Activated CD4-positive, alpha-beta memory T cell treated with anti-CD3 and anti-CD28 coated beads for 36 hours (primary cell): Measurements from ENCODE around the gene CHMP3. TPM values are rescaled to one million over a fixed set of nuclear protein-coding genes. Genes with fewer than 3 reads are reported as not detected.
"Not testable (repeated sequence)": the region's sequence is repeated elsewhere in the genome, so short reads cannot be mapped to it uniquely, and the experiment has no call there.

Source experiments
- CTCF ChIA-PET: fragments of 350-600 bp; sonication (Branson Sonifier 250); formaldehyde crosslinking; loops from one replicate; lab custom pipeline; 2021; ENCODE audit warnings: antibody characterized with exemption, inconsistent platforms; lab: Charles Lee
- POLR2A ChIA-PET: fragments of 350-600 bp; sonication (Branson Sonifier 250); formaldehyde crosslinking; loops from one replicate; lab custom pipeline; 2021; ENCODE audit warnings: antibody characterized with exemption; lab: Charles Lee
- DNase-seq: peaks from one replicate; pipeline ENCODE4 v3.0.0-alpha.2; 2020
- H3K27ac Mint-ChIP-seq: one replicate; pipeline ENCODE4 v1.8.0; 2021; ENCODE audit warnings: mixed read lengths
- H3K27me3 Mint-ChIP-seq: one replicate; pipeline ENCODE4 v1.8.0; 2021; ENCODE audit warnings: mixed read lengths
- H3K36me3 Mint-ChIP-seq: one replicate; pipeline ENCODE4 v1.8.0; 2021; ENCODE audit warnings: mixed read lengths
- H3K4me1 Mint-ChIP-seq: one replicate; pipeline ENCODE4 v1.8.0; 2021; ENCODE audit warnings: low read depth, mixed read lengths
- H3K4me3 Mint-ChIP-seq: one replicate; pipeline ENCODE4 v1.8.0; 2021; ENCODE audit warnings: mild to moderate bottlenecking, mixed read lengths
- H3K9me3 Mint-ChIP-seq: one replicate; pipeline ENCODE4 v1.8.0; 2021; ENCODE audit warnings: mixed read lengths
- intact Hi-C: fragments of 100-400 bp; cut with micrococcal nuclease; formaldehyde crosslinking; loops from one replicate; pipeline ENCODE4 v1.15.1; 2023
- total RNA-seq, 2 experiments: library from RNA; stranded (reverse); gene quantifications; one replicate each; pipeline ENCODE4 v1.2.3, GENCODE V29; 2021

The CHMP3 gene
- total RNA-seq = 10 to 100 TPM; 36.5 to 38.6 TPM

GRCh38 chr2:86562922-86563649 lies at the start of gene CHMP3:
CHMP3 (minus strand) TSS chr2:86563443; CDS start chr2:86563348, 95 bp downstream.
- peak; percentile 98 for DNase-seq
- Mint-ChIP-seq H3K36me3 (peaks cover 15% of the 10 kb centered on the region), H3K27ac (peak within 1 kb of the TSS; percentile 98), H3K4me1 (peaks cover 27% of the 10 kb centered on the region), H3K27me3 (no peaks in the 10 kb centered on the region), H3K9me3 (no peaks in the 10 kb centered on the region), H3K4me3 (peak within 1 kb of the TSS; percentile 94)
- ChIA-PET POLR2A (interaction anchor here (0.7 to 2.4 kb wide), 4 partner anchors 10 to 122 kb away, joined by 4 to 11 read pairs (median 7); partner anchors contain the start of gene KDM3A), CTCF (no interaction called here)
- intact Hi-C loops = loop anchor here (1.0 to 10.0 kb wide), 5 partner anchors 22 to 526 kb away; partner anchors contain the start of genes IMMT, KDM3A and MRPL35

GRCh38 chr2:86610871-86611270 lies 47.6 kb upstream of the CHMP3 start:
- POLR2A ChIA-PET = no interaction called here
- CTCF ChIA-PET = no interaction called here
- Mint-ChIP-seq H3K4me1 (peaks cover 16% of the 10 kb centered on the region), H3K9me3 (no peaks in the 10 kb centered on the region), H3K27ac (no peak overlapping the region), H3K27me3 (no peaks in the 10 kb centered on the region), H3K4me3 (no peak overlapping the region), H3K36me3 (peaks cover 27% of the 10 kb centered on the region)
- intact Hi-C loops = no loop called here
- DNase-seq = no peak

- Mint-ChIP-seq H3K4me3 (no peak overlapping the region), H3K27ac (peak overlapping the region; percentile 26), H3K4me1 (peaks cover 16% of the 10 kb centered on the region), H3K9me3 (no peaks in the 10 kb centered on the region), H3K36me3 (peaks cover 30% of the 10 kb centered on the region), H3K27me3 (no peaks in the 10 kb centered on the region)
- ChIA-PET POLR2A (no interaction called here), CTCF (no interaction called here)
- intact Hi-C loops = no loop called here
- DNase-seq = no peak
Measured at GRCh38 chr2:86608832-86609410, 45.7 kb upstream of the CHMP3 start.

GRCh38 chr2:86603905-86604304 lies 40.7 kb upstream of the CHMP3 start:
- H3K27ac Mint-ChIP-seq = no peak overlapping the region
- H3K4me1 Mint-ChIP-seq = no peaks in the 10 kb centered on the region
- DNase-seq = no peak
- no peak overlapping the region for H3K4me3 Mint-ChIP-seq
- intact Hi-C loops = no loop called here
- CTCF ChIA-PET = no interaction called here
- no peaks in the 10 kb centered on the region for H3K9me3 Mint-ChIP-seq
- POLR2A ChIA-PET = no interaction called here
- peaks cover 25% of the 10 kb centered on the region for H3K36me3 Mint-ChIP-seq
- no peaks in the 10 kb centered on the region for H3K27me3 Mint-ChIP-seq

GRCh38 chr2:86598966-86599365 lies 35.7 kb upstream of the CHMP3 start:
- H3K27me3 Mint-ChIP-seq = peaks cover 5% of the 10 kb centered on the region
- no peaks in the 10 kb centered on the region for H3K4me1 Mint-ChIP-seq
- no peak overlapping the region for H3K4me3 Mint-ChIP-seq
- no peak overlapping the region for H3K27ac Mint-ChIP-seq
- DNase-seq = no peak
- H3K36me3 Mint-ChIP-seq = peaks cover 9% of the 10 kb centered on the region
- CTCF ChIA-PET = interaction anchor here (1.2 kb wide), 1 partner anchor 378 kb away, joined by 4 read pairs; no protein-coding TSS in a partner anchor
- intact Hi-C loops = no loop called here
- POLR2A ChIA-PET = no interaction called here
- H3K9me3 Mint-ChIP-seq = no peaks in the 10 kb centered on the region

- Mint-ChIP-seq H3K9me3 (no peaks in the 10 kb centered on the region), H3K4me1 (no peaks in the 10 kb centered on the region), H3K4me3 (no peak overlapping the region), H3K27ac (no peak overlapping the region), H3K36me3 (no peaks in the 10 kb centered on the region), H3K27me3 (peaks cover 5% of the 10 kb centered on the region)
- ChIA-PET CTCF (no interaction called here), POLR2A (no interaction called here)
- intact Hi-C loops = no loop called here
- no peak for DNase-seq
Measured at GRCh38 chr2:86596118-86596517, 32.9 kb upstream of the CHMP3 start.

GRCh38 chr2:86593266-86593665 lies 30.0 kb upstream of the CHMP3 start:
- no peak overlapping the region for H3K4me3 Mint-ChIP-seq
- no peaks in the 10 kb centered on the region for H3K4me1 Mint-ChIP-seq
- ChIA-PET CTCF (interaction anchor here (0.6 kb wide), 1 partner anchor 539 kb away, joined by 4 read pairs; no protein-coding TSS in a partner anchor), POLR2A (no interaction called here)
- peaks cover 3% of the 10 kb centered on the region for H3K9me3 Mint-ChIP-seq
- H3K36me3 Mint-ChIP-seq = no peaks in the 10 kb centered on the region
- intact Hi-C loops = no loop called here
- no peak overlapping the region for H3K27ac Mint-ChIP-seq
- peaks cover 8% of the 10 kb centered on the region for H3K27me3 Mint-ChIP-seq
- DNase-seq = no peak

- Mint-ChIP-seq H3K27me3 (peaks cover 8% of the 10 kb centered on the region), H3K27ac (no peak overlapping the region), H3K4me1 (no peaks in the 10 kb centered on the region), H3K4me3 (no peak overlapping the region), H3K36me3 (no peaks in the 10 kb centered on the region), H3K9me3 (peaks cover 3% of the 10 kb centered on the region)
- intact Hi-C loops = no loop called here
- POLR2A ChIA-PET = interaction anchor here (0.5 kb wide), 1 partner anchor 151 kb away, joined by 3 read pairs; no protein-coding TSS in a partner anchor
- no peak for DNase-seq
- CTCF ChIA-PET = no interaction called here
Measured at GRCh38 chr2:86592547-86593230, 29.4 kb upstream of the CHMP3 start.

- H3K4me1 Mint-ChIP-seq, CTCF ChIA-PET, intact Hi-C loops, H3K9me3 Mint-ChIP-seq, H3K4me3 Mint-ChIP-seq, H3K27ac Mint-ChIP-seq, H3K36me3 Mint-ChIP-seq, H3K27me3 Mint-ChIP-seq, DNase-seq, POLR2A ChIA-PET: not testable (repeated sequence)
Measured at GRCh38 chr2:86589701-86590100, 26.5 kb upstream of the CHMP3 start.

- Mint-ChIP-seq H3K27ac (peak overlapping the region; percentile 88), H3K9me3 (no peaks in the 10 kb centered on the region), H3K4me3 (no peak overlapping the region), H3K27me3 (no peaks in the 10 kb centered on the region), H3K36me3 (no peaks in the 10 kb centered on the region), H3K4me1 (peaks cover 17% of the 10 kb centered on the region)
- ChIA-PET CTCF (interaction anchor here (0.8 to 1.0 kb wide), 2 partner anchors 35 to 66 kb away, joined by 3 read pairs; no protein-coding TSS in a partner anchor), POLR2A (interaction anchor here (0.6 to 1.4 kb wide), 4 partner anchors 23 to 144 kb away, joined by 3 to 6 read pairs (median 5); partner anchors contain the start of gene KDM3A)
- intact Hi-C loops = loop anchor here (1.0 to 5.0 kb wide), 4 partner anchors 22 to 142 kb away; partner anchors contain the start of genes CHMP3, KDM3A and RNF103
- DNase-seq = peak; percentile 31
Measured at GRCh38 chr2:86584151-86584913, 21.1 kb upstream of the CHMP3 start.

- H3K36me3 Mint-ChIP-seq = no peaks in the 10 kb centered on the region
- H3K4me3 Mint-ChIP-seq = no peak overlapping the region
- ChIA-PET POLR2A (no interaction called here), CTCF (no interaction called here)
- no peak for DNase-seq
- no peaks in the 10 kb centered on the region for H3K27me3 Mint-ChIP-seq
- intact Hi-C loops = loop anchor here (5.0 kb wide), 1 partner anchor 138 kb away; the partner anchor contains the start of gene KDM3A
- peaks cover 6% of the 10 kb centered on the region for H3K9me3 Mint-ChIP-seq
- no peak overlapping the region for H3K27ac Mint-ChIP-seq
- peaks cover 17% of the 10 kb centered on the region for H3K4me1 Mint-ChIP-seq
Measured at GRCh38 chr2:86580560-86580959, 17.3 kb upstream of the CHMP3 start.
